Activated naive CD4-positive, alpha-beta T cell treated with anti-CD3 and anti-CD28 coated beads, Interleukin-2, amount 50 U/mL, for 16 hours (primary cell): ENCODE data around the gene PDE4DIP.
"Not testable (repeated sequence)": the region's sequence is repeated elsewhere in the genome, so short reads cannot be mapped to it uniquely, and the experiment has no call there.

Experiments used
- DNase-seq: peaks from one replicate; pipeline ENCODE4 v3.0.0-alpha.2; 2020

The PDE4DIP gene

DNA sequence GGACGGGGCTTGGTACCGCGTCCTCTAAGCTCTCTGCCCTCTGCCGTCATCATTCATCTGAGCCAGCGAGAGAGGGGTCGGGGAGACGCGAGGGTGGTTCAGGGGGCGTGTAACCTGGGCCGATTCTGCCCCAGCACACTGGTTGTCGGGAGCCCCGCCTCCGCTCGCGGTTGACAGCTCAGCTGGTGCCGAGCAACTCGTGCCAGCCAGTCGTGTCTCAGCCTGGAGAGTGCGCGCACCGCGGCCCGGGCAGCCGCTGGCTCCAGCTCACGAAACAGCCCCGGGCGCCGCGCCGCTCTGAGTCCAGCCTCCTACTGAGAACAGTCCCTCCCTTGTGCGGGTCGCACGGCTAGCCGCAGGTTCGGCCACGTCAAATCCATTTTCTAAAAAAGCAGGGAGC lies at the start of gene PDE4DIP:
TSS of gene PDE4DIP (plus strand) at position 209 of the 400 bp plus-strand sequence. CDS start 347 bp downstream, outside the sequence.
- peak; percentile 50 for DNase-seq

DNA sequence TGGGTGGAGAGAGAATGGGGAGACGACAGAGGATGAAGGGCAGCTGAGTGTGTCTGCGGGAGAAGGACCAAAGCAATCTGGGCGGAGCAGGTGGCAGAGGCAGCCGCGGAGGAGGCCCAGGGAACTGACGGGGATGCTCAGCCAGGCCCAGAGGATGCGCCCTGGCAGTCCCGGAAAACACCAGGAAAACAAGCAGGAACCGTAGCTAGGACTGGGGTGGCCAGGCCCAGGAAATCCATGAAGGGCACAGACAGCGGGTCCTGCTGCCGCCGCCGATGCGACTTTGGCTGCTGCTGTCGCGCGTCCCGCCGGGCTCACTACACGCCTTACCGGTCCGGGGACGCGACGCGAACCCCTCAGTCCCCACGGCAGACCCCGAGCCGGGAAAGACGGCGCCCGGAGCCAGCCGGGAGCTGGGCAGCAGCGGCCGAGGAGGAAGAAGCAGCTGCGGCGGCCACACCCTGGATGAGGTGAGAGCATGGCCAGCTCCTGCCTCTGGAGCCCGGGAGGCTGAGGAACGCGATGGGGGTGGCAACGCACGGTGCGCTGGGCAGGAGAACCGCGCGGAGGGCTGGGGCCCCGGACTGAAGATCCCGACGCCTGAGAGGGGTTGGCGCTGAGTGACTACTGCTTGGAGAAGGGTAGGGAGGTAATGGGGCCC lies 35.8 kb upstream of the PDE4DIP start:
- not testable (repeated sequence) for DNase-seq

DNA sequence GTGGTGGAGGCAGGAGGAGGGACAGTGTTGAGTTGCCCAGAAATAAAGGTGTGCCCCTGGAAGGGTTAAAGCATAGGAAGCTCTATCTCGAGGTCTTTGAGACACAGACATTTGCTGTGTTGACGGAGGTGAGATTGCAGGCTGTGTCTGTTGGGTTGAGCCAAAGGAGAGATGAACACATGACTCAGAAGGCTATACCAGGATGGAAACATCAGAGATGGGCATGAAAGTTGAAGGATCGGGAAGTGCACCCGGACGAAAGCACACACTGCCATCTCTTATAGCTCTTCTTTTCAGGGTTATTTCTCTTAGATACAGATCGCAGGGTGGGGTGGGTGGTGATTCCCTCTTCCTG lies 35.3 kb upstream of the PDE4DIP start:
- DNase-seq, result not testable (repeated sequence)

DNA sequence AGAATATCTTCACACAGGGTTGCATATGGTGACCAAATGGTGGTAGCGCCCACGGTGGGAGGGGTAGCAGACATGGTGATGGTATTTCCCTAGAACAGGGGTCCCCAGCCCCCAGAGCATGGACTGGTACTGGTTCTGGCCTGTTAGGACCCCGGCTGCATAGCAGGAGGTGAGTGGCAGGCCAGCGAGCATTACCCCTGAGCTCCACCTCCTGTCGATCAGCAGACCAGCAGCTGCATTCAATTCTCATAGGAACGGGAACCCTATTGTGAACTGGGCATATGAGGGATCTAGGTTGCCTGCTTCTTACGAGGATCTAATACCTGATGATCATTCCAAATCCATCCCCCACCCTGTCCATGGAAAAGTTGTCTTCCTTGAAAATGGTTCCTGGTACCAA lies 22.0 kb upstream of the PDE4DIP start:
- DNase-seq, result not testable (repeated sequence)

DNA sequence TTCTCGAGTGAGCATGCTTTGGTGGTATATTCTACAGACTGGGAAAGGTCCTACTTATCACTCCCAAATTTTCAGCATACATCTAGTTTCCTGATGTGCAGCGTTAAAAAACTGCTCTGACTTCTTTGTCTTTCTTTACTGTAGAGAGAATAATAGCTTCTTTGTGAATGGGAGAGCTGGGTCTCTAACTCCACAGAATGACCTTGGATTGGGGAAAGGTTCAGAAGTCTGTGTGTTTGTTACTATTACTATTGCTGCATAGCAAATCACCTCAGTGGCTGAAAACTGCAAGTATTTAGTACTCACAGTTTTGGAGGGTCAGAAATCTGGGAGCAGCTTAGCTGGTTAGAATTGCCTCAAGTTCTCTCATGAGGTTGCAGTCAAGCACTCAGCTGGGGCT lies 20.4 kb upstream of the PDE4DIP start:
- not testable (repeated sequence) for DNase-seq

DNA sequence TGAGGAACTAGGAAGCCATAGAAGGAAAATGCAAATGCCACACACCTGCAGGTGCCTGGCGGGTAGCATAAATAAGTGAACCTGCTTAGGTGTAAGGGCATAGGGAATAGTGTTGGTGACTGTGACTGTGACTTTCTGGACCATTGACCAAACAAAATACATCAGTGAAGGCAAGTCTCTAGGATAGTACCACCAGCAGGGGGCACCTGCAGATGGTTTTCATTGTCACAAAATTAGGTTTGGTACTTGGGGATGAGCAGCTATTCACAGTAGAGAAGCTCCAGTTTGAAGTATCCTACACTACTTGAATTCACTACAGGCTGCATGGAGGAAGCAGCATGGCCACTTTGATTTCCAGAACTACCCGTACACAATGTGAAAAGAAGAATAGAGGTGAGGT lies 19.2 kb upstream of the PDE4DIP start:
- not testable (repeated sequence) for DNase-seq

DNA sequence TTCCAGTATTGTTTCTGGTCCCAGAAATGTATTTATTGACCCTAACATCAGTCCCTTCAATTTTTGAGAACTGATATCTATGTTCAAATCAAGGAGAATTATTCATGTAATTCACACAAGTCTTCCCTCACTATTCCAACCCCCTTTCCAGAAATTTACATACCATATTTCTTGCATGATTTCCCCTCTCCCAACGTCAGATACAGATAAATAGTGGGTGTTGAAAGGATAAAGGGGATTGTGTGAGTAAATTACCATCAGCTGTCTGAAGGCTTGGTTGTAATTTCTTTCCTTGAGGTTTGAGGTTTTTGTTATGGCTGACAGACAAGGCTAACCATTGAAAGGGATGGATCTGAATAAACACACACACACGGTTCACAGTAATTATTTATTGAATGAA lies 15.7 kb upstream of the PDE4DIP start:
- DNase-seq, result not testable (repeated sequence)

DNA sequence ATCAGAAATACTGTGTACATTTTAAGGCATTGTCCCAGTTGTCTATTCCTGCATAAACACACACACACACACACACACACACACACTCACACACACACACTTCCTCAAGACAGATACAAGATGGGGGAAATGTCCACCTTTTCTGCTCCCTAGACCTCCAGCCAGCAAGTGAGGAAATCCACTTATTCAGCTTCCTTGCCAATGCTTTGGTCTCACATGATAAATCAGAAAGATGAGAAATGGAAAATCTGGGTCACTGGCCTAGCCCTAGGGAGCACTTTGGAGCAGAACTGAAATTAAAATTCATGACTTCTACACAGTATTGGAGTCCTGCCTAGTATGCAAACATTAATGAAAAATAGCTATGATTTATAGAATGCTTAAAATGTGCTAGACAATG lies 15.3 kb upstream of the PDE4DIP start:
- DNase-seq, result not testable (repeated sequence)

DNA sequence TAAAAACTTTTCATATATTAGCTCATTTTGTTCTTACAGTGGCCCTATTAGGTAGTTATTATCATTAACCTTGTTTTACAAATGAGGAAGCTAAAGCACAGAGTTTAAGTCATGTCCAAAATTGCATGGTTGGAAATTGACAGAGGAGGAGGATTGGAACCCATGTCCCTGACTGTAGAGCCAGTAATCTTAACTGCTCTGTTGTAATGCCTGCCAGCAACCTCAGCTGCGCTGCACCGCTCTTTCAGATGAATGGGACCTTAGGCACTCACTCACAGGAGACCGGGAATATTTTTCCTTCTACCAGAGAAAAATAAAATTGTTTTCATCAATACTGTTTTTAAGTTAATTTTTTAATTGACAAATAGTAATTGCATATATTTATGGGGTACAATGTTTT lies 14.9 kb upstream of the PDE4DIP start:
- not testable (repeated sequence) for DNase-seq

DNA sequence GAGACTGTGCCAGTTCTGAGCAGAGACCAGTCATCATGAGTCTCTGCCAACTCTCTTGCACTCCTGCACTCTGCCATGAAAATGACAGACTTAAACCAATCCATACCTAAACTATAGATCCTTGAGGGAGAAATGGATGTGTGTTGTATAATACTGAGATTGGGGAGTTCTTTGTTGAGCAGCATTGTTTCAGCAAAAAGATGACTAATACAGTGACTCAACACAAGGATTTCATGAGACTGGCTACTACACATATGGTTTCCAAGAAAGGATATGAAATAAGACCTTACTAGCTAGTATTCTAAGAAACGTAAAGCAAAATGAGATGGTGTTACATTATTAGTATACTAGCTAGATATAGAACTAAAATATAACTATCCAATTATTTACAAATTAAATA lies 3.0 kb upstream of the PDE4DIP start:
- not testable (repeated sequence) for DNase-seq

DNA sequence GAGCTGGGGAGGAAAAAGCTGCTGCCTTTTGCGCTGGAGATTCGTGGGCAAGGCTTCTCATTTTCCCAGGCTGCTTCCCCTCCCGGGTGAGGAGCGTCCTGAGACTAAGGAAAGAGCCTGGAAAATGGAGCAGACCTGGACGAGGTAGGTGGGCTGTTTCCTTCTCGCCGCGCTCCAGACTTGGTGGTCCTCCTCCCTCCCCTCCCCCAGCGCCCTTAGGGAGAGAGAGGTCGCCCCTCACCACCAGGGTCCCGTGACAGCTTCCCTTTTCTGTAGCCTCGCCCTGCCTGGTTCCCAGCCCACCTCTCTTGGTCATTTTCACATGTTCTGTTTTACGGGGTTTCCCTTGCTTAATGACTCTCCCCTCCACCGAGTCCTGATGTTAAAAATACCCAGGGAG lies 423 bp downstream of the PDE4DIP start:
- not testable (repeated sequence) for DNase-seq

DNA sequence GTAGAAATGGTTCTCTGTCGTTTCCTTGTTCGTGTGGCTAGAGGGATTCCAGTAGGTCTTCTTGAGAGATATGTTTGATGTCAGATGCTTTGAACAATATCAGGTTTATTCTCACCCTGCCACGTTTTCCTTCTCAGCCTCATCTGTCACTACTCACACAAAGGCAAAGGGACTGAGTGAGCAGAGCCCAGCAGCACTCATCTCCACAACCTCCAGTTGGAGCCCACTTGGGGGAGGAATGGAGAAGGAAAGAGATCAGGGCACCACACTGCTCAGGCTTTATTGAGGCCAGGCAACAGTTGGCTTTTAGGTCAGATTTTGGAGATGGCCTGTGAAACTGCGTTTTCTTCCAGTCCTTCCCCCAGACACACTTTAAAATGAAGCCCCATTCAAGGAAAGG lies 840 bp downstream of the PDE4DIP start:
- not testable (repeated sequence) for DNase-seq

DNA sequence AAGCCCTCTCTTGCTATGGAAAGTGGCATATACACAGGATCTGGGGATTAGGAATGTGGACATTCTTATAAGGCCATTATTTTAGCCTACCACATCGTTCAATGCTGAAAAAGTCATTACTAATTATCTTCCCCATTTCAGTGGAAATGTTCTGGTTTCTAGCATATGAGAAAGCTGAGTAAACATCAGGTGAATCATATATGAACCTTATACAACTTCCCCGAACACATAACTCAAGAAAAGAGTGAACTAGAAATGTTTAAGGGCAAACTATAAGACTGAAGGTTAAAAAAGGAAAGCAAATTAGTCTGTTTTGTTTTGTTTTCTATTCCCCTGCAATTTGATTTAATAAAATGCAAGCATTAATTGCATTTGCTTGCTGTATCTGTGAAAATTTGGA lies 6.1 kb downstream of the PDE4DIP start:
- DNase-seq, result not testable (repeated sequence)

DNA sequence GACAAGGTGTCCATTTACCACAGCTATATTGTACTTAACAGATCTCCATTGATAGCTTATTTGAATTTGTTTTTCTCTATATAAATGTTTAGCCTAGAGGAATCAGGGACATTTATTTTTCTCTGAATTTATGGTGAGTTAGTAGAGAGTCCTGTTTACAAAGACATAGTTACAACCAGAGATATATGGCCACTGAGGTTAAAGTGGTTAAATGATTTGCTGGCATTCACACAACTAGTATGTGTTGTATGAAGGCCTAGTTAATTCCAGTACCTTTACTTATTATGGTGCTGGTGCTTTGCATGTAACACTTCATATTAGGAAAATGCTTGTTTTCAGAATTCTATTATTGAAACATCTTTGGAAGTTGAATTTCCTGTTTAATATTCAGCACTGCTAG lies 6.6 kb downstream of the PDE4DIP start:
- DNase-seq, result not testable (repeated sequence)

DNA sequence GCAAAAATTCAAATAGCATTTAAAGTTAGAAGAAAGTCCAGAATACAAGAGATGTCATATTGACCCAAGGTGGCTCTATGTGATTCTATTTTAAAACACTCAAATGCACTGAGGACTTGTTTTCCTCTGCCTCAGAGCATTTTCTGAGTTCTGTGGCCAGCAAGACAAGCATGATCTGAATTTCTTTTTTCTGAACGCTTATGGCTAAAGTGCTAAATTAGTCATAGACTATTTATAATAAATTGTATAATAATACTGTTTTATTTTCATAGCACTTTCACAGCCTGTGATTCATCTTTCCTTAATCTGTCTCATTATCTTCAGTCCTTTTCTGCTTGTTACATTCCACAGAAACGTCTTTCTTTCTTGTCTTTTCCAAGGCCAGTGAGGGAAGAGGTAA lies 7.5 kb downstream of the PDE4DIP start:
- DNase-seq, result not testable (repeated sequence)

DNA sequence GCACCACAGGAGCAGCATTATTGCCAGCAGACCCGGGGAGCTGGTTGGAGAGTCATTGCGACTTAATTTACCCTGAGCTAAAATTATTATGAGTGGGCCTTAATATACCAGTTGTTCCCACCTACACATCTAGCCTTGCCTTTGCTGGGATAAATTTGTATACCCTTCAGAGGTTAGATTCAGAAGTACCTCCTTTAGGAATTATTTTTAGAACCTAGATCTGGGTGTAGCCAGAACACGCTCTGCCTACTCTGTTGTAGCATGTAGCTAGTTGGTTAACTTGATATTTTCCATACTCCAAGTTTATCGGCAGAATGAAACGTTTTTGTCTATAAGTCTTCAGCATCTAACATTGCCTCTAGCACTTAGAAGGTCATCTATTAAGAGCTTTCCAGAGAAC lies 9.1 kb downstream of the PDE4DIP start:
- DNase-seq, result not testable (repeated sequence)

DNA sequence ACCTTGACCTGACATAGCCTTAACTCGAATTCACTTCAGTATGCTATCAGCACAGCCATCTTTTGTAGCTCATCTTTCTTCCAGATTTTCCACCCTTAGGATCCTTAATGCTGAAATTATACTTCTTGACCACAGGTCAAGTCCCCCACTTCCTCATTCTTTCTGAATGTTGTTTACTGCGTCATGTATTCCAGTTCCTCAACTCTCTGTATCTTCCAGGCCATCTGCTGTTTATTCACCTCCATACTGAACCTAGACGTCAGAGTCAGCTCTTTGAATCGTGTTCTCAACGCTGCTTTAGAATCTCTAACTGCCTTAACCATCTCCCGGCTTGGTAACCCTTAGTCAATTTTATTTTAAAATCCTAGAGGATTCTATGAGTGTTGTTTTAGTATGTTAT lies 9.8 kb downstream of the PDE4DIP start:
- not testable (repeated sequence) for DNase-seq

DNA sequence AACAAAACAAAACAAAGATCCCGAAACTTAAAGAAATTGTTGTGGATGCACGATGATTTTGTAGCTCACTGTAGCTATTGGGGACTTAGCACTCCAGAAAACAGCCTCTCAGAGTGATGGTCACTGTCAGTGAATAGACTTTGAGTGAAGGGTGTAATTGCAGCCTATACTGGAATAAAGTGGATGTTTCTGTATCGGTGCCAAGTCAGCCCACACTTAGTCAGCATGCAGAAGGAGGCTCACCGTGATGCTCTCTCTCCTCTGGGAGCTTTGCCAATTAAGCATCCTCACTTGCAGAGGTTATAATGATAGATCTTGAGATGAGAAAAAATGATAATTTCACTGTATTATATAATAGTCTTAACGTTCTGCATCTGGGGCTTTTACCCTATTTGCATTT lies 11.1 kb downstream of the PDE4DIP start:
- DNase-seq, result not testable (repeated sequence)

DNA sequence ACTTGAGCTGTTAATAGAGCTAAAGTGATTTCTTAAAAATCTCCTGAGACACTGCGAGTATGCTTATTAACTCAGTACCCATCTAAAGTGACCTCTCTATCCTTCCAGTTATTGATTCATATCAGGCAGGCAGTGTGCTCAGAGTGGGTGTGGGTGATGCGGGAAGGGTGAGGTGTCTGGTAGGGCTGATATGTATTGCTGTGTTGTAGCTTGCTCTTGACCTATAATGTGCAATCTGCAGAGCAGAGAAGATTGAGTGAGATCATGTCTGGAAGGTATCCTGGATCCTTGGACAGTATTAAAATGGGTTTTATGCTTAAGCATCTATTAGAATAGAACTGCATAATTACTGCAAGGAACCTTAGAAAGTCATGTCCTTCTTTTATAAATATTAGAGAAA lies 15.8 kb downstream of the PDE4DIP start:
- DNase-seq, result not testable (repeated sequence)

DNA sequence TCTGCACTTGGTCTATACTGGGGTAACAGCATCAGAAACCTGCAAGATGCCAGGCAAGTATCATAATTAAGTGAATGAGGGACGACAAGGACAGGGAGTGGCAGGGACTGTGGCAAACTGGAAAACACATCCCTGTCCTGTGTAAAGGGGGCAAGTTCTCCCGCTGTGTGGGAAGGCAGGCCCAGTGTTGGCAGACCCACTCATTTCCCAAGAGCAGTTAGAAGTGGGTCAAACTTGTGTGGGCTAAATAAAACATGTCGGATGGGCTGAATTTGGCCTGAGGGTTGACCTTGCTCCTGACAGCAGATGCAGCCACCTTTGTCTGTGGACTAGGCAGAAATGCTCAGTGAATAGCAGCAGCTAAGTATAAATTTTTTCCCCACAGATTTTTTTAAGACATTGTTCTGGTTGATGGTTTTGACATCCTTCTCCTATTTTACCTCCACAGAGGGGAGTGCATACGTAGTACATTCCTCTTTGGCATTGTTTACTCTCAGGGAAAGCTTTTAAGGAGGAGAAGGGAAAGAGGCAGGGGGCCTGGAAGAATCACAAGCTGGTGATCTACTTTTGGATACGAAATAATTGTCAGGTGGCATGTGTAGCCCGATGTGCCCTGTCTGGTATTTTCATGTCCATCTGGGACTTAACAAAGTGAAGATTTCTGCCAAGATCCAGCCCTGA lies 16.5 kb downstream of the PDE4DIP start:
- DNase-seq, result not testable (repeated sequence)

DNA sequence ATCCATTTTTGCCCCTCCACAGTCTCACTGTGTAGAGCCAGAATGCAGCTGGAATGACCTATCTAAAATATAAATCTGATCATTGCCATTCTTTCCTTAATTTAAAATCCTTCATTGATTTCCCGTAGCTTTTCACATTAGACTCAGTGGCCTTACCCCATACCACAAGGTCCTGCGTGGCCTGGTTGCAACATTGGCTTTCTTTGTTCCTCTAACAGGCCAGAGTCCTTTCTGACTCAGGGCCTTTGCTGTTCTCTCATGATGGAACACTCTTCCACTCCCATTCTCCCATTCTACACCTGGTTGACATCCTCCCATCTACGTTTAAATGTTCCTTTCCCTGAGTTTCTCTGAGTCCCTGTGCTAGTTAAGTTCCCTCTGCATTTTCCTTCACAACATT lies 18.4 kb downstream of the PDE4DIP start:
- DNase-seq, result not testable (repeated sequence)

DNA sequence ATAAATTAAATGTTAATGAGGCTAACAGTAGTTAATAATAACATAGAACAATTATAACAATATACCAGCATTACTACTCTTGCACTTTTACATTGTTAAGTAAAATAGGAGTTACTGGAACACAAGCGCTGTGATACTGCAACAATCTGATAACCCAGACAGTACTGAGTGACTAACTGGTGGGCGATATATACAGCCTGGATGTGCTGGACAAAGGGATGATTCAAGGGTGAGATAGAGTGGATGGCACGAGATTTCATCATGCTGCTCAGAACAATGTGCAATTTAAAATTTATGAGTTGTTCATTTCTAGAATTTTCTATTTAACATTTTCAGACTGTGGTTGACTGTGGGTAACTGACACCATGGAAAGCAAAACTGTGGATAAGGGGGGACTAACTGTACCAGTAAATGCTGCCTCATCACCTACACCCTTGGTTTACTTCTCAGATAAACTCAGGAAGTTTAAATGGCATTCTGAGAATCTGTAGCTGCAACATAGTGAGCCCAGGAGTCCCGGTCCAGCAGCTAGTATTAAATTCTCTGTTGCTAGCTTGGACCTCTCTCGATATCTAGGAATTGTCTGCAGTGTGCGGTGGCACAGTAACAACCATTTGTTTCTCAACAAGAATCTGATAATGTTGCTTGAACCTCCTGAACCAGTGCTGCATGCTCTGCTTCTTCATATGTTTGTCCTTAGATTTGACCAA lies 24.9 kb downstream of the PDE4DIP start:
- not testable (repeated sequence) for DNase-seq

DNA sequence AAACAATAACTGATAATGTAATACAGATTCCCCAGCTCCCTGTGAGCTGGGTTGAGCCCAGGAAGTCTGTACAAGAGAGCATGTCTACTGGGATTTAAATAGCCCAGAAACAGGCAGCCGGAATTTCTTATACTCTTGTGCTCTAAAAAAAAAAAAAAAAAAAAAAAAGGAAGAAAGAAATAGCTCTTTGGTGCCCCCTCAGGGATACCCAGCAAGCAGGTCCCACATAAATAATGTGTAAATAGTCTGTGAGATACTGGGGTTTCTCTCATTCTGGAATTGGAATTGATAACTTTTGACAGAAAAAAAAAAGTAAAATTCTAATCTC lies 25.4 kb downstream of the PDE4DIP start:
- not testable (repeated sequence) for DNase-seq
